ENCODE measurements around the gene AUTS2. TPM values are rescaled to one million over a fixed set of nuclear protein-coding genes. Genes with fewer than 3 reads are reported as not detected.

The AUTS2 gene
- total RNA-seq, 1 experiment from 2014 or later = not detected

- CTCF ChIA-PET = no interaction called here
- no TSS peak for BruUV-seq (replicated peaks)
- Mint-ChIP-seq H3K9me3 (ENCODE audit: low read depth, unreplicated experiment) (peaks cover 10% of the 10 kb centered on the region), H3K4me1 (ENCODE audit: low read depth, unreplicated experiment) (no peaks in the 10 kb centered on the region), H3K27me3 (ENCODE audit: unreplicated experiment) (no peaks in the 10 kb centered on the region), H3K27ac (ENCODE audit: unreplicated experiment) (no peak overlapping the region), H3K4me3 (ENCODE audit: low read depth, unreplicated experiment) (no peak overlapping the region), H3K36me3 (ENCODE audit: insufficient read depth, unreplicated experiment) (no peaks in the 10 kb centered on the region)
- no peak for DNase-seq
- intact Hi-C loops (cut with micrococcal nuclease; ENCODE audit: unreplicated experiment) = no loop called here
- no peak for TF ChIP-seq CTCF (IDR thresholded peaks at IDR 0.05; ENCODE audit: unreplicated experiment)
Measured at GRCh38 chr7:70752794-70753241, 1154.5 kb downstream of the AUTS2 start.

DNA sequence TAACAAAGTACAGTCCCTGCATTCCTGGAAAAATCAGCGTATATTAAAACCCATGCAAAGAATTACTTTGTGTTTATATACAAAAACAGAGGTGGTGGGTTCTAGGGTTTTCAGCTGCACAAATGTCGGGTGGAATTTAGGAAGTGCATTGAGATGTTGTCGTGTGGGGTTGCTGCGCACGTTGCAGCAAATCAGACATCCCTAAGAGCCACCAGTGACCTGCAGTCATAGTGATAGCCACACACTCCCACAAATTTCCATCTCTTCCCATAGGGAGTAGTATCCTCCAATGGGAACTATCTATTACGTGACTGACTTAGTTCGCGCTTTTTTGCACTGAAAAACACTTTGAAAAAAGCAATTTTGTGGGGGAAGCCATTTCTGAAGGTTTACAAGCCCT is 1158.5 kb downstream of the AUTS2 start:
- intact Hi-C loops (cut with micrococcal nuclease; ENCODE audit: unreplicated experiment) = no loop called here
- no peak for DNase-seq
- Mint-ChIP-seq H3K9me3 (ENCODE audit: low read depth, unreplicated experiment) (peaks cover 9% of the 10 kb centered on the region), H3K27me3 (ENCODE audit: unreplicated experiment) (no peaks in the 10 kb centered on the region), H3K4me3 (ENCODE audit: low read depth, unreplicated experiment) (no peak overlapping the region), H3K4me1 (ENCODE audit: low read depth, unreplicated experiment) (no peaks in the 10 kb centered on the region), H3K27ac (ENCODE audit: unreplicated experiment) (no peak overlapping the region), H3K36me3 (ENCODE audit: insufficient read depth, unreplicated experiment) (no peaks in the 10 kb centered on the region)
- CTCF ChIA-PET = no interaction called here
- BruUV-seq (replicated peaks) = no TSS peak
- TF ChIP-seq CTCF (IDR thresholded peaks at IDR 0.05; ENCODE audit: unreplicated experiment) = no peak

- intact Hi-C loops (cut with micrococcal nuclease; ENCODE audit: unreplicated experiment) = no loop called here
- no peak for DNase-seq
- Mint-ChIP-seq H3K27me3 (ENCODE audit: unreplicated experiment) (no peaks in the 10 kb centered on the region), H3K9me3 (ENCODE audit: low read depth, unreplicated experiment) (peaks cover 5% of the 10 kb centered on the region), H3K4me3 (ENCODE audit: low read depth, unreplicated experiment) (no peak overlapping the region), H3K4me1 (ENCODE audit: low read depth, unreplicated experiment) (no peaks in the 10 kb centered on the region), H3K27ac (ENCODE audit: unreplicated experiment) (no peak overlapping the region), H3K36me3 (ENCODE audit: insufficient read depth, unreplicated experiment) (peaks cover 5% of the 10 kb centered on the region)
- CTCF ChIA-PET = no interaction called here
- BruUV-seq (replicated peaks) = no TSS peak
- no peak for TF ChIP-seq CTCF (IDR thresholded peaks at IDR 0.05; ENCODE audit: unreplicated experiment)
Measured at GRCh38 chr7:70758646-70759045, 1160.4 kb downstream of the AUTS2 start.

- Mint-ChIP-seq H3K27ac (ENCODE audit: unreplicated experiment) (no peak overlapping the region), H3K27me3 (ENCODE audit: unreplicated experiment) (no peaks in the 10 kb centered on the region), H3K36me3 (ENCODE audit: insufficient read depth, unreplicated experiment) (peaks cover 5% of the 10 kb centered on the region), H3K9me3 (ENCODE audit: low read depth, unreplicated experiment) (peaks cover 3% of the 10 kb centered on the region), H3K4me3 (ENCODE audit: low read depth, unreplicated experiment) (no peak overlapping the region), H3K4me1 (ENCODE audit: low read depth, unreplicated experiment) (no peaks in the 10 kb centered on the region)
- CTCF ChIA-PET = no interaction called here
- no TSS peak for BruUV-seq (replicated peaks)
- no peak for DNase-seq
- TF ChIP-seq CTCF (IDR thresholded peaks at IDR 0.05; ENCODE audit: unreplicated experiment) = no peak
- intact Hi-C loops (cut with micrococcal nuclease; ENCODE audit: unreplicated experiment) = no loop called here
Measured at GRCh38 chr7:70759674-70760073, 1161.4 kb downstream of the AUTS2 start.
